Embryonic facial prominence (tissue), 1 donor: ENCODE results near the gene GLCE.
"Not testable (repeated sequence)": the region's sequence is repeated elsewhere in the genome, so short reads cannot be mapped to it uniquely, and the experiment has no call there.

Experiments
- DNase-seq: peaks from one replicate; pipeline ENCODE4 v3.0.0-alpha.2; 2016; ENCODE audit errors: extremely low spot score

The GLCE gene

GRCh38 chr15:69298697-69299441 is 138.4 kb downstream of the GLCE start, which contains the start of gene PAQR5:
Gene PAQR5, plus strand, starts transcription at chr15:69298912. Its CDS starts 61,169 bp downstream, at chr15:69360081.
- no peak for DNase-seq

DNA sequence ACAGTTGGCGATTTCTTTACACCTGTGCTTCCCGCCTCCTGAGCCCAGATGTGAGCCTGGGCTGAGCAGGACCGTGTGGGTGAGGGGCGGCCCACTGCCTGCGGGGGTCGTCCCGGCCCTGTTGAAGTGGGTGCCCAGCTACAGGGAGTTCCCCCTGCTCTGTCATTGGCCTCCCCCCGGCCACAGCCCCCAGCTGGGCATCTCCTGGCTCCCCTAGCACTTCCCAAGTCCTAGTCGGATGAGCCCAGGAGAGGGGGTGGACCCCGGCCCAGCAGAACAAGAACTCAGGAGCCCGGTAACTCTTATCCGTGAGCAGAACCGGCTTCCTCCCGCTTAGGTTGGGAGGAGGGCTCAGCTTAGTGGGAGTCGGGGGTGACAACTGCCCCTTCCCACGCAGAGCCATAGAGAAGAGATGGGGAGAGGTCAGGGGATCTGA is 139.0 kb downstream of the GLCE start:
- no peak for DNase-seq

- DNase-seq: no peak
Measured at GRCh38 chr15:69299943-69300588, 139.6 kb downstream of the GLCE start.

DNA sequence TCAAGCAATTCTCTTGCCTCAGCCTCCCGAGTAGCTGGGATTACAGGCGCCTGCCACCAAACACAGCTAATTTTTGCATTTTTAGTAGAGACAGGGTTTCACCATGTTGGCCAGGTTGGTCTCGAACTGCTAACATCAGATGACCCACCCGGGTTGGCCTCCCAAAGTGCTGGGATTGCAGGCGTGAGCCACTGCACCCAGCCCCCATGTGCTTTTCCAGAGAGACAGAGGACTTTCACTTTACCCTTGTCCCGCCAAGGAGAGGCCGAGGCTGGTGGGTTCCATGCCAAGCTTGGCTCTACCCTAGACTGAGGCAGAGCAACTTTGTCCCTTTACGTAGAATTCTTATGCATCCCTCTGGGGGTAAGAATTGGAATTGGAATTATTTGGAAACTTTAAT is 140.7 kb downstream of the GLCE start:
- not testable (repeated sequence) for DNase-seq

DNA sequence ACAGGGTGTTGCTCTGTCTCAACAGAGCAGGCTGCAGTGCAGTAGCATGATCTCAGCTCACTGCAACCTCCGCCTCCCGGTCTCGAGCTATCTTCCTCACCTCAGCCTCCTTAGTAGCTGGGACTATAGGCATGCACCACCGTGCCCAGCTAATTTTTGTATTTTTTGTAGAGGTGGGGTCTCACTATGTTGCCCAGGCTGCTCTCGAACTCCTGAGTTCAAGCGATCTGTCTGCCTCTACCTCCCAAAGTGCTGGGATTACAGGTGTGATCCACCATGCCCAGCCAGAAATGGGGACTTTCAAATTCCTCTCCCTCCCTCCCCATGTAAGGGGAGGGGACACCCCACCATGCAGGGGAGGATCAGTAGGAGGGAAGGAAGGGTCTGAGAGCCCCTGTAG is 141.7 kb downstream of the GLCE start:
- DNase-seq: not testable (repeated sequence)

- DNase-seq: no peak
Measured at GRCh38 chr15:69302929-69303328, 142.5 kb downstream of the GLCE start.

- DNase-seq: no peak
Measured at GRCh38 chr15:69303337-69304181, 143.1 kb downstream of the GLCE start.

DNA sequence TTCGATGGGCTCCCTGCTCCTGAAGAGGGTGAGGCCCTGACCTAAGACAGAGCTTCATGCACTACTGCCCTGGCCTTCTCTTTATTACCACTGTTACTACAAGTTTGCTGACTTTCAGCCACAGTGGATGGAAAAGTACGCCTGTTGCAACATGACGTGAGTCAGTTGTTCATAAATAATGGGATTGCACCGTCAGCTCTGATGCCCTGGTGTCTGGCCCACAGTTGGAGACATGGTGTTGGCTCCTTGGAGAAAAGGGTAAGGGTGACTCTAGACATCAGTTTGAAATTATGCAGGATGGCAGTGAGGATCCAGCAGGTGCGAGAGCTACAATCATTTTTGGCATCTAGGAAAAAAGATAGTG is 143.7 kb downstream of the GLCE start:
- no peak for DNase-seq

GRCh38 chr15:69305204-69305931 is 144.9 kb downstream of the GLCE start:
- DNase-seq: no peak

- DNase-seq: no peak
Measured at GRCh38 chr15:69305933-69306568, 145.6 kb downstream of the GLCE start.

- DNase-seq: no peak
Measured at GRCh38 chr15:69307939-69308338, 147.5 kb downstream of the GLCE start.

DNA sequence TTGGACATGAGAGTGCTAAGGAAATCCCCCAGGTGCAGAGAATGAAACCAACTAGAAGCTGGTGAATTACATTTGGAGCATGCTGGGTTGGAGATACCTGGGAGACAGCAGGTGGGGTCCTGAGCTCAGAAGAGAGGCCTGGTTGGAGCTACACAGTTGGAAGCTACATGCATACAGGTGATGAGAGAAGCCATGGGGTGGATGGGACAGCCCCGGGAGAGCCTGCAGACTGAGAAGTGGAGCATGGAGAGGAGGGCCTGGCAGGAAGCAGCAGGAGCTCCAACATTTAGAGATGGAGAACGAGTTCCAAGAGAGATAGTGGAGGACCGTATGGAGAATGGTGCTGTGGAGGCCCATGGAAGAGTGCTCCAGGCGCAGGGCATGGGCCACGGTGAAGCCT is 148.5 kb downstream of the GLCE start:
- no peak for DNase-seq

- no peak for DNase-seq
Measured at GRCh38 chr15:69311319-69311721, 150.9 kb downstream of the GLCE start.

GRCh38 chr15:69313432-69314000 is 153.1 kb downstream of the GLCE start:
- DNase-seq: no peak

DNA sequence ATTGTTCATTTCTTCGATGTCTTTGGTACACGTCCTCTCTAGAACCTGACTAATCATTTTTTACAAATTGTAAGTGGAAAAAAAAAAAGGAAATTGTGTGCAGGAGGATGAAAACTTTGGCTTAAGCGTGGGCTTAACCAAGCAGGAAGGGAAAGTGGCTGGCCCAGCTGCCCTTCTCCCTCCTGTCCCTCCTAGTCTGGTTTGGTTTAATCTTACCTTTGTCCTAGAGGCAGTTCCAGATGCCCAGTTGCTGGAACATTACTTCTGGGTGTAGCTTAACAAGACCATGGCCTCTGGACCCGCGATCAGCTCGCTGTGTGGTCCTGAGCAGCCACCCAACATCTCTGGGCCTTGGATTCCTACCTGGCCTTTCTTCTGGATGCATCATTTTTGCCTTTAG is 153.7 kb downstream of the GLCE start:
- DNase-seq: no peak

DNA sequence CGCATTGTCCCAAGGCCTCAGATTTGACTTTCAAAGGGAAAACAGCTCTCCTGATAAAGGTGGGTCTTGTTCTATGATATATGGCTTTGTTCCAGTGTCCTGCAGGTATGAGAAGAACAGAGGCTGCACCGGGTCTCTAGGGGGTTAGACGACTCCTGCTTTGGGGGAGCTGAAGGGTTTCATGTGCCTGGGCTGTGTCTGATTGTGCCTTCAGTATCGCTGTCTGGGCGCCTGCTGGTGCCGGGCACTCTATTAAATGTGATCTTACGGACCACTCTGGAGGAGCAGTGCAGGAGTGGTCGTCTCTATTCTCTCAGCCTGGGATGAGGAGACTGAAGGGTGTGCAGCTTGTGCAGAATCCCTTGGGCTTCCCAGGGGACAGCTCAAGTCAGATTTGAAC is 154.3 kb downstream of the GLCE start:
- DNase-seq: no peak

DNA sequence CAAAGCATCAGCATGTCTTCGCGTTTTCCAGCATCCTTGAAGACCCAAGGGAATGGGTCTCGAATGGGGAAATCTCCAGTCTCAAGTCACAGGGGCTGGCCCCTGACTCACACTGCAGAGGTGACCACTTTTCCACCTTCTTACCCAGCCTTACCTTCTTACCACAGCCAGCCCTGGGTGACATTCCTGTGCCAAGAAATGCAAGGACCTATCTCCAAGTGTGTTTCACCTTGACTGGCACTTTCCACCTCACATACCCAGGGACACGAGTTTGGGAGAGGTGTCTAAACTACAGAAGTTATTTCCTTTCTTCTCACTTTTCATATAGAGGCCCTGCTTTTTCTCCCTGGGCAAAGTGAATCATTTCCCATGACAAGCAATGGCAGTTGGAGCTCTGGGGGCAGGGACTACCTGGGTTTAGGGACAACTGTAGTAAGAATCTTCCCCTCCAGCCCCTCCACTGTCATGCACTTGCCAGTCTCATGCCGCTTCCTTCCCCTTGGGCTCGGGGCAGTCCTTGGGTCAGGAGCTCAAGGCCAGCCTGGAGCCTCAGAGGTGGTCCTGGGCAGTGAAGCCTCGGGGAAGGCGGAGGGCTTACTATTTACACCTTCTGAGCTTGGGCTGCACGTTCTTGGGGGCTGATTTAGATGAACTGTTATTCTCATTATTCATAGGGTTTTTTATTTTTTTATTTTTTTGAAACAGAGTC is 155.1 kb downstream of the GLCE start:
- DNase-seq: no peak

GRCh38 chr15:69316291-69316690 is 155.9 kb downstream of the GLCE start:
- DNase-seq: no peak

DNA sequence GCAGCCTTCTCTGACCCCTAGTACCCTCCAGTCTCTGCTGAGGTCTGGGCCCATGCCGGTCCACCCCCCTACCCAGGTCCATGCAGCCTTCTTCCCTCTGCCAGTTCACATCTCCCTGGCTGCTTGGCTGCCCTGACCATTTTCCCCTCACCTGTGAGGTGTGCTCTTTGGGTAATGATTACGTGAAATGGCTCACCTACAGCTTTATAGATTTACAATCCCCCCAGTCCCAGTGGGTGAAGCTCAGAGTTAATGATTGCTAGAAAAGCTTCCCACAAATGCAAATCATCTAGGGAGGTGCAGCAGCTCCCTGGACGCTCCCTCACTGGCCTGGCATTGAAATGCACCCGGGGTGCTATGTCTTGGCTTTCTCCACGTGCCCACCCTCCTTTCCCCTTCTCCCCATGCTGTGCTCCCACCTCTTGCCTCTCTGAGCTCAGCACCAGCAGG is 157.0 kb downstream of the GLCE start:
- no peak for DNase-seq

GRCh38 chr15:69318033-69318432 is 157.6 kb downstream of the GLCE start:
- DNase-seq: no peak
